ENCODE data around the gene KRTAP10-2. TPM values are rescaled to one million over a fixed set of nuclear protein-coding genes. Genes with fewer than 3 reads are reported as not detected.

KRTAP10-2 gene
- total and polyA plus RNA-seq, 7 donors = not detected

DNA sequence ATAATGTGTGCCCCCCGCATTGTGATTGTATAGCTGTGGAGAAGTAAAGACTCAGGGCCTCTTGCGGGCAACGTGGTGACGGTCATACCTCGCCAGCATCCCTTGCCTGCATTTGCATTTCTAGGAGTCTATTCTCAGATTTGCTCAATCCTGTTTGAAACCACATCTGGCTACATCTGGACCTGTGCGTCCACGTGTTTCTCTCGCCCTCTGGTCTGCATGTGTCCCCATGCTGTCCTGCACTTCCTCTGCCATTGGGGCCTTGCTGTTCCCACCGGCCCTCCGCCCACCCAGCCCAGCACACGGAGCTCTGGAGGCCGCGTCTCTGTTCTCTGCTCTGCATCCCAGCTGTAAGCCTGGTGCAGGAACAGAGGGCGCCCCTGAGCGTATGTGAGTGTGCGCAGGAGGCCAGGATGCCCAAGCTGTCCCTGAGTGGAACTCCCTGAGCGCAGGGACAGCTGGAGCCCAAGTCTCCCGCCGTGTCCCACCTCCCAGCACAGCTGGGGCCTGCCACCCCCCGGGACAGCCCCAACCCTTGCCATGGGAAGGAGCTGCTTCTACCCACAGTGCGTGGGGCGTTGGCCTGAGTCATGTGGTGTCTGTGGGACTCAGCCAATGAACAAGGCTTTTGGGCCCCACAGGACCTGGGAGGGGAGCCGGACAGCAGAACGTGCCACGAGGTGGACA, 1.6 kb downstream of the KRTAP10-2 start:
- intact Hi-C loops (cut with DNase I) = no loop called here
- H3K27me3 ChIP-seq = peaks cover 0 to 30% (median 0%) of the 10 kb centered on the region in 3 donors
- peaks cover 0 to 9% (median 0%) of the 10 kb centered on the region in 4 donors for H3K9me3 ChIP-seq
- H3K36me3 ChIP-seq = no peaks in the 10 kb centered on the region
- H3K27ac ChIP-seq = no peak overlapping the region
- no peak overlapping the region for H3K4me3 ChIP-seq
- DNase-seq = no peak
- H3K4me1 ChIP-seq = peaks cover 0 to 7% (median 4%) of the 10 kb centered on the region in 4 donors
- TF ChIP-seq, protein P1, sequence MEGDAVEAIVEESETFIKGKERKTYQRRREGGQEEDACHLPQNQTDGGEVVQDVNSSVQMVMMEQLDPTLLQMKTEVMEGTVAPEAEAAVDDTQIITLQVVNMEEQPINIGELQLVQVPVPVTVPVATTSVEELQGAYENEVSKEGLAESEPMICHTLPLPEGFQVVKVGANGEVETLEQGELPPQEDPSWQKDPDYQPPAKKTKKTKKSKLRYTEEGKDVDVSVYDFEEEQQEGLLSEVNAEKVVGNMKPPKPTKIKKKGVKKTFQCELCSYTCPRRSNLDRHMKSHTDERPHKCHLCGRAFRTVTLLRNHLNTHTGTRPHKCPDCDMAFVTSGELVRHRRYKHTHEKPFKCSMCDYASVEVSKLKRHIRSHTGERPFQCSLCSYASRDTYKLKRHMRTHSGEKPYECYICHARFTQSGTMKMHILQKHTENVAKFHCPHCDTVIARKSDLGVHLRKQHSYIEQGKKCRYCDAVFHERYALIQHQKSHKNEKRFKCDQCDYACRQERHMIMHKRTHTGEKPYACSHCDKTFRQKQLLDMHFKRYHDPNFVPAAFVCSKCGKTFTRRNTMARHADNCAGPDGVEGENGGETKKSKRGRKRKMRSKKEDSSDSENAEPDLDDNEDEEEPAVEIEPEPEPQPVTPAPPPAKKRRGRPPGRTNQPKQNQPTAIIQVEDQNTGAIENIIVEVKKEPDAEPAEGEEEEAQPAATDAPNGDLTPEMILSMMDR (IDR thresholded peaks at IDR 0.05) = no peak
- TF ChIP-seq POLR2A (IDR thresholded peaks at IDR 0.05) (no peak), EP300 (IDR thresholded peaks at IDR 0.05) (no peak), POLR2AphosphoS5 (IDR thresholded peaks at IDR 0.05) (no peak)
- 70 to 71% methylated on average over 25 of the region's 25 CpGs for WGBS, 2 donors

DNA sequence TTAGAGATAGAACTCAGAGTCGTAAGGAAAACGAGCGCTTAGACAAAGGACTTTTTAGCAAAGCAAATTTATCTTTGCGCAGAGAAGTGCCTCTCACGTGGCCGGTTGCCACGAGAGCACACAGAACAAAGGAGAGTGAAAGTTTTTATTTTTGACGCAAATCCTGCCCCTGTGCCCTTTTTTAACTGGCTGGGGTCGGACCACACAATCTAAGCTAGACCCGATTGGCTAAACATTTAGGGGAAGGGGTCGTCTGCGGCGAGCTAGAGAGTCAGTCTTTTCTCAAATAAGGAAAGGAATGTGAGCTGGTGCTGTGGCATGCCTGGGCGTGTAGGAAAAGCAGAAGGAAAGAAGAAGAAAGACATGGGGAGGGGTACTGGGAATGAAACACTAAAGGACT, 2.4 kb downstream of the KRTAP10-2 start:
- Histone ChIP-seq H3K27ac (no peak overlapping the region), H3K36me3 (no peaks in the 10 kb centered on the region), H3K4me1 (peaks cover 0 to 7% (median 4%) of the 10 kb centered on the region in 4 donors), H3K4me3 (no peak overlapping the region), H3K27me3 (peaks cover 0 to 30% (median 0%) of the 10 kb centered on the region in 3 donors), H3K9me3 (peaks cover 0 to 6% (median 0%) of the 10 kb centered on the region in 4 donors)
- TF ChIP-seq, protein P1 (IDR thresholded peaks at IDR 0.05) = no peak
- no peak for TF ChIP-seq POLR2A (IDR thresholded peaks at IDR 0.05)
- TF ChIP-seq EP300 (IDR thresholded peaks at IDR 0.05) = no peak
- no peak for TF ChIP-seq POLR2AphosphoS5 (IDR thresholded peaks at IDR 0.05)
- WGBS, 2 donors = 36 to 42% methylated on average over 14 of the region's 14 CpGs
- intact Hi-C loops (cut with DNase I) = no loop called here
- no peak for DNase-seq

DNA sequence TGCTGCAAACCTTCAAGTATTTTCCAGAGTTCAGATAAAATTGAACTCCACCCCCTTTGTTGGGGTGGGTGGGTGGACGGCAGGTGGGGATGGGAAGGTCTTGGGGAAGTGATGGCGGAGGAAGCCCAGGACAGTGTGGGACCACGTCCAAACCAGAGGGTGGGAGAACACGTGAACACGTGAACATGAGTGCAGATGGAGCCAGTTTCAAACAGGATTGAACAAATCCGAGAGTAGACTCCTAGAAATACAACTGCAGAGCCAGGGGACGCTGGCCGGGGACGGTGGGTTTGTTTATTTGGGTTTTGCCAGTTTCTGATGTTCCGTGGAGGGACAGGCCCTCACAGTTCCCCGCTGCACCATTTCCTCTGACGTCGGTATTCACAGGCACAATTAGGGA, 2.9 kb downstream of the KRTAP10-2 start:
- TF ChIP-seq, protein P1 (IDR thresholded peaks at IDR 0.05) = no peak
- TF ChIP-seq POLR2A (IDR thresholded peaks at IDR 0.05) = no peak
- TF ChIP-seq POLR2AphosphoS5 (IDR thresholded peaks at IDR 0.05) = no peak
- no peak for TF ChIP-seq EP300 (IDR thresholded peaks at IDR 0.05)
- H3K36me3 ChIP-seq = no peaks in the 10 kb centered on the region
- no peak for DNase-seq
- peaks cover 0 to 8% (median 0%) of the 10 kb centered on the region in 4 donors for H3K9me3 ChIP-seq
- intact Hi-C loops (cut with DNase I) = no loop called here
- H3K4me1 ChIP-seq = peaks cover 0 to 7% (median 4%) of the 10 kb centered on the region in 4 donors
- WGBS, 2 donors = 76 to 81% methylated on average over 13 of the region's 13 CpGs
- peaks cover 0 to 30% (median 0%) of the 10 kb centered on the region in 3 donors for H3K27me3 ChIP-seq
- no peak overlapping the region for H3K4me3 ChIP-seq
- H3K27ac ChIP-seq = no peak overlapping the region

DNA sequence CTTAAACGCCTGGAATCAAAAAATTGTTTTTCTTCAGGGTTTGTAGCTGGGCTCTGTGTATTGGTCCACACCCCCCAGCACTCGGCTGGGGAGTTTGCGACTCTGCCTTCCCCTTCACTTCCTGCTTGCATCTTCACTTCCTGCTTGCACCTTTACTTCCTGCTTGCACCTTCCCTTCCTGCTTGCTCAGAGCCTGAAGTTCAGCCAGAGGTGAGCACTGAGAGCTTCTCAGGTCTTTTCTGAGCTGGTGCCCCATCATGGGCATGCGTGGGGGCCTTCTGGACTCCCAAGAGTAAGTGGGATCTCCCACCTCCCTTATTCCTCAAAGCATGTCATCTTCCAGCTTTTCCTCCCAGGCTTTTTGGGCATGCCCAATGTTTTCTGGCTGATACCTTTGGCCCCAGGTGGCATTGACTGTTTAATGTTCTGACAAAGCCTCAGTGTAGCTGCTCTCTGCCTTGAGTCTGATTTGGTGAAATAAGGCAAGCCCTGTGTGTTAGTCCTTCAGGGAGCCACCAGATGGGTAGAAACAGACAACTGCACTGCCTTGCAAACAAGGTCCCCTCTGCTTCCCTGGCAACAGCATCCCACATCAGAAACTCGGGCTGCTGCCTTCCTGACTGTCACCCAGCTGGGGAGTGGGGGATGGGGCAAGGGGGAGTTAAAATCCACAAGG, 3.5 kb downstream of the KRTAP10-2 start:
- TF ChIP-seq POLR2A (IDR thresholded peaks at IDR 0.05) (no peak), POLR2AphosphoS5 (IDR thresholded peaks at IDR 0.05) (no peak), EP300 (IDR thresholded peaks at IDR 0.05) (no peak)
- WGBS, 2 donors = 43 to 46% methylated on average over 5 of the region's 5 CpGs

DNA sequence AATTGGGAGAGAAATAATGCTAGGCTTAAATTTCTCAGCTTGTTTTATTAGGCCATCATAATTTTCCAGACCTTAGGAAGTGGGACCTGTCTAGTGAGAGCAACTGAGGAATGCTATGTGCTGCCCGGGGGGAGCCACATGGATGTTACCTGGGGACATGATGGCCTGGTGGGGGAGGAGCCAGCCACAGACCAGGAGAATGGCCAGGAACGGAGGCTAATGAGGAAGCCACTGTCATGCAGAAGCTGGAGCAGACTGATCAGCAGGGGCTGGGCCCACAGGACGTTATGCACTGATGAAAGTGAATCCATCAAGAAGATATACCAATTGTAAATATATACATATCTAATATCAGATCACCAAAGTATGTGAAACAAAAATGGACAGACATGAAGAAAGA, 6.7 kb downstream of the KRTAP10-2 start:
- WGBS, 2 donors = 74 to 76% methylated on average over 3 of the region's 3 CpGs
- intact Hi-C loops (cut with DNase I) = no loop called here

More for the DNA sequence above, 3.5 kb downstream of the KRTAP10-2 start:
- intact Hi-C loops (cut with DNase I) = no loop called here
- no peak overlapping the region for H3K27ac ChIP-seq
- H3K4me3 ChIP-seq = no peak overlapping the region
- H3K4me1 ChIP-seq = peaks cover 0 to 7% (median 4%) of the 10 kb centered on the region in 4 donors
- no peak for DNase-seq
- H3K27me3 ChIP-seq = peaks cover 0 to 30% (median 0%) of the 10 kb centered on the region in 3 donors
- no peaks in the 10 kb centered on the region for H3K36me3 ChIP-seq
- H3K9me3 ChIP-seq = peaks cover 0 to 10% (median 0%) of the 10 kb centered on the region in 4 donors

More for the DNA sequence above, 6.7 kb downstream of the KRTAP10-2 start:
- no peak for DNase-seq
- H3K9me3 ChIP-seq = peaks cover 0 to 17% (median 3%) of the 10 kb centered on the region in 4 donors
- TF ChIP-seq, protein P1 (IDR thresholded peaks at IDR 0.05) = no peak
- TF ChIP-seq POLR2A (IDR thresholded peaks at IDR 0.05) (no peak), POLR2AphosphoS5 (IDR thresholded peaks at IDR 0.05) (no peak), EP300 (IDR thresholded peaks at IDR 0.05) (no peak)
- no peaks in the 10 kb centered on the region for H3K36me3 ChIP-seq
- no peak overlapping the region for H3K27ac ChIP-seq
- peaks cover 0 to 13% (median 0%) of the 10 kb centered on the region in 3 donors for H3K27me3 ChIP-seq
- no peak overlapping the region for H3K4me3 ChIP-seq
- peaks cover 0 to 7% (median 4%) of the 10 kb centered on the region in 4 donors for H3K4me1 ChIP-seq

Data from sigmoid colon (tissue), 7 donors.